ENCODE data around the gene SETDB1.
"Not testable (repeated sequence)": the region's sequence is repeated elsewhere in the genome, so short reads cannot be mapped to it uniquely, and the experiment has no call there.

SETDB1 gene

GRCh38 chr1:150926097-150926741 lies at the start of gene SETDB1:
Gene SETDB1 (plus strand): TSS chr1:150926363. CDS start chr1:150927715, 1,352 bp downstream.
- peak within 1 kb of the TSS; percentile 79 to 84 for H3K4me3 ChIP-seq (replicated peaks in 1 of 2; ENCODE audit: low read depth in 2 of 2, low read length in 2 of 2)
- no peak for TF ChIP-seq CTCF (IDR thresholded peaks at IDR 0.05; ENCODE audit: low read depth, low read length)

GRCh38 chr1:150878931-150879330 lies 47.2 kb upstream of the SETDB1 start:
- not testable (repeated sequence) for DNase-seq (ENCODE audit: low read depth in 2 of 2); H3K4me3 ChIP-seq (replicated peaks in 1 of 2; ENCODE audit: low read depth in 2 of 2, low read length in 2 of 2)

More at GRCh38 chr1:150926097-150926741, at the start of gene SETDB1:
- DNase-seq (ENCODE audit: low read depth in 2 of 2), result peak; percentile 98

GRCh38 chr1:150881331-150882070 lies 44.7 kb upstream of the SETDB1 start:
- H3K4me3 ChIP-seq (replicated peaks in 1 of 2; ENCODE audit: low read depth in 2 of 2, low read length in 2 of 2), result peak overlapping the region in 1 of 2 donors; percentile 5
- no peak for TF ChIP-seq CTCF (IDR thresholded peaks at IDR 0.05; ENCODE audit: low read depth, low read length)
- peak; percentile 95 to 98 for DNase-seq (ENCODE audit: low read depth in 2 of 2)

- DNase-seq (ENCODE audit: low read depth in 2 of 2); H3K4me3 ChIP-seq (replicated peaks in 1 of 2; ENCODE audit: low read depth in 2 of 2, low read length in 2 of 2): not testable (repeated sequence)
Measured at GRCh38 chr1:150883121-150883520, 43.0 kb upstream of the SETDB1 start.

GRCh38 chr1:150887018-150887417 lies 39.1 kb upstream of the SETDB1 start, which contains the start of gene CTXND2:
Gene CTXND2 (plus strand): TSS chr1:150887136. CDS start chr1:150912315, 25,179 bp downstream.
- no peak within 1 kb of the TSS for H3K4me3 ChIP-seq (replicated peaks in 1 of 2; ENCODE audit: low read depth in 2 of 2, low read length in 2 of 2)
- peak in 1 of 2 donors; percentile 65 for DNase-seq (ENCODE audit: low read depth in 2 of 2)
- no peak for TF ChIP-seq CTCF (IDR thresholded peaks at IDR 0.05; ENCODE audit: low read depth, low read length)

GRCh38 chr1:150888727-150889126 lies 37.4 kb upstream of the SETDB1 start:
- no peak for DNase-seq (ENCODE audit: low read depth in 2 of 2)
- TF ChIP-seq CTCF (IDR thresholded peaks at IDR 0.05; ENCODE audit: low read depth, low read length), result no peak
- no peak overlapping the region for H3K4me3 ChIP-seq (replicated peaks in 1 of 2; ENCODE audit: low read depth in 2 of 2, low read length in 2 of 2)

GRCh38 chr1:150890033-150890416 lies 36.1 kb upstream of the SETDB1 start:
- TF ChIP-seq CTCF (IDR thresholded peaks at IDR 0.05; ENCODE audit: low read depth, low read length), result no peak
- no peak for DNase-seq (ENCODE audit: low read depth in 2 of 2)
- H3K4me3 ChIP-seq (replicated peaks in 1 of 2; ENCODE audit: low read depth in 2 of 2, low read length in 2 of 2), result no peak overlapping the region

Measured in cardiac fibroblast (primary cell).